Loucy (cell line): ENCODE results near the gene SOHLH1.

ENCODE experiments used
- H2AFZ ChIP-seq: fragments of 200-600 bp; sonication (generic); 2 replicates; pipeline ENCODE4 v1.6.0; 2016; ENCODE audit warnings: antibody characterized with exemption, mild to moderate bottlenecking, low read length, moderate library complexity
- H3F3A ChIP-seq: fragments of 200-600 bp; 2 replicates; pipeline ENCODE4 v1.6.0; 2016; ENCODE audit warnings: antibody characterized with exemption, low read depth, mild to moderate bottlenecking
- H3K27me3 ChIP-seq: fragments of 200-600 bp; sonication (generic); 2 replicates; pipeline ENCODE4 v1.6.1; 2014; ENCODE audit warnings: low read length, mild to moderate bottlenecking; ENCODE audit not compliant: insufficient read depth, poor library complexity, severe bottlenecking
- H3K36me3 ChIP-seq: fragments of 200-600 bp; sonication (generic); 2 replicates; pipeline ENCODE4 v1.6.1; 2016; ENCODE audit warnings: low read length; ENCODE audit not compliant: insufficient read depth
- H3K4me1 ChIP-seq: fragments of 200-600 bp; sonication (generic); 2 replicates; pipeline ENCODE4 v1.5.1; 2014; ENCODE audit warnings: low read length, mild to moderate bottlenecking; ENCODE audit not compliant: insufficient read depth, poor library complexity, severe bottlenecking
- H3K4me2 ChIP-seq: fragments of 200-600 bp; sonication (generic); 2 replicates; pipeline ENCODE4 v1.6.0; 2014; ENCODE audit warnings: antibody characterized with exemption, low read length, low read depth, mild to moderate bottlenecking; ENCODE audit not compliant: poor library complexity, severe bottlenecking
- H3K4me3 ChIP-seq: fragments of 200-600 bp; sonication (generic); 2 replicates; pipeline ENCODE4 v1.5.1; 2014; ENCODE audit warnings: low read length, mild to moderate bottlenecking, mixed read lengths; ENCODE audit not compliant: poor library complexity, severe bottlenecking
- H3K79me2 ChIP-seq: fragments of 200-600 bp; sonication (generic); 2 replicates; pipeline ENCODE4 v1.6.1; 2014; ENCODE audit warnings: low read length; ENCODE audit not compliant: insufficient read depth
- H3K9ac ChIP-seq: fragments of 200-600 bp; sonication (generic); 2 replicates; pipeline ENCODE4 v1.6.0; 2014; ENCODE audit warnings: mild to moderate bottlenecking, low read depth, low read length, moderate library complexity; ENCODE audit not compliant: poor library complexity, severe bottlenecking
- H3K9me2 ChIP-seq: fragments of 200-600 bp; sonication (generic); replicated peaks from 2 replicates; pipeline ENCODE4 v1.6.1; 2016; ENCODE audit warnings: low read depth, low read length, mixed read lengths
- H3K9me3 ChIP-seq: fragments of 200-600 bp; sonication (generic); 2 replicates; pipeline ENCODE4 v1.6.1; 2014; ENCODE audit warnings: mild to moderate bottlenecking, antibody characterized with exemption, low read length, low read depth; ENCODE audit not compliant: insufficient read depth
- H4K20me1 ChIP-seq: fragments of 200-600 bp; sonication (generic); 2 replicates; pipeline ENCODE4 v1.6.0; 2014; ENCODE audit warnings: antibody characterized with exemption, low read length, mild to moderate bottlenecking; ENCODE audit not compliant: insufficient read depth, poor library complexity, severe bottlenecking
- EZH2phosphoT487 ChIP-seq: fragments of 200-600 bp; IDR thresholded peaks from 2 replicates; pipeline ENCODE4 v1.6.1; 2018; ENCODE audit warnings: antibody characterized with exemption, mild to moderate bottlenecking, moderate library complexity, borderline replicate concordance
- TF ChIP-seq, protein P1 (sequence below): fragments of 200-600 bp; sonication (generic); conservative IDR thresholded peaks from 2 replicates; pipeline ENCODE4 v1.5.1; 2014; ENCODE audit warnings: mild to moderate bottlenecking, antibody characterized with exemption, low read length

Gene SOHLH1

GRCh38 chr9:135746565-135746964, 47.3 kb upstream of the SOHLH1 start:
- no peaks in the 10 kb centered on the region for H3K4me1 ChIP-seq
- H3F3A ChIP-seq = no peaks in the 10 kb centered on the region
- H3K36me3 ChIP-seq = no peaks in the 10 kb centered on the region
- H3K9me2 ChIP-seq = no peaks in the 10 kb centered on the region
- no peak overlapping the region for H2AFZ ChIP-seq
- no peaks in the 10 kb centered on the region for H3K27me3 ChIP-seq
- no peak overlapping the region for H3K4me3 ChIP-seq
- no peak for TF ChIP-seq EZH2phosphoT487
- TF ChIP-seq, protein P1, sequence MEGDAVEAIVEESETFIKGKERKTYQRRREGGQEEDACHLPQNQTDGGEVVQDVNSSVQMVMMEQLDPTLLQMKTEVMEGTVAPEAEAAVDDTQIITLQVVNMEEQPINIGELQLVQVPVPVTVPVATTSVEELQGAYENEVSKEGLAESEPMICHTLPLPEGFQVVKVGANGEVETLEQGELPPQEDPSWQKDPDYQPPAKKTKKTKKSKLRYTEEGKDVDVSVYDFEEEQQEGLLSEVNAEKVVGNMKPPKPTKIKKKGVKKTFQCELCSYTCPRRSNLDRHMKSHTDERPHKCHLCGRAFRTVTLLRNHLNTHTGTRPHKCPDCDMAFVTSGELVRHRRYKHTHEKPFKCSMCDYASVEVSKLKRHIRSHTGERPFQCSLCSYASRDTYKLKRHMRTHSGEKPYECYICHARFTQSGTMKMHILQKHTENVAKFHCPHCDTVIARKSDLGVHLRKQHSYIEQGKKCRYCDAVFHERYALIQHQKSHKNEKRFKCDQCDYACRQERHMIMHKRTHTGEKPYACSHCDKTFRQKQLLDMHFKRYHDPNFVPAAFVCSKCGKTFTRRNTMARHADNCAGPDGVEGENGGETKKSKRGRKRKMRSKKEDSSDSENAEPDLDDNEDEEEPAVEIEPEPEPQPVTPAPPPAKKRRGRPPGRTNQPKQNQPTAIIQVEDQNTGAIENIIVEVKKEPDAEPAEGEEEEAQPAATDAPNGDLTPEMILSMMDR = no peak
- H3K79me2 ChIP-seq = no peaks in the 10 kb centered on the region
- no peak overlapping the region for H3K9ac ChIP-seq
- peaks cover 7% of the 10 kb centered on the region; the same call in 1 of the 2 replicates for H3K9me3 ChIP-seq
- H3K4me2 ChIP-seq = no peak overlapping the region
- H4K20me1 ChIP-seq = no peaks in the 10 kb centered on the region

DNA sequence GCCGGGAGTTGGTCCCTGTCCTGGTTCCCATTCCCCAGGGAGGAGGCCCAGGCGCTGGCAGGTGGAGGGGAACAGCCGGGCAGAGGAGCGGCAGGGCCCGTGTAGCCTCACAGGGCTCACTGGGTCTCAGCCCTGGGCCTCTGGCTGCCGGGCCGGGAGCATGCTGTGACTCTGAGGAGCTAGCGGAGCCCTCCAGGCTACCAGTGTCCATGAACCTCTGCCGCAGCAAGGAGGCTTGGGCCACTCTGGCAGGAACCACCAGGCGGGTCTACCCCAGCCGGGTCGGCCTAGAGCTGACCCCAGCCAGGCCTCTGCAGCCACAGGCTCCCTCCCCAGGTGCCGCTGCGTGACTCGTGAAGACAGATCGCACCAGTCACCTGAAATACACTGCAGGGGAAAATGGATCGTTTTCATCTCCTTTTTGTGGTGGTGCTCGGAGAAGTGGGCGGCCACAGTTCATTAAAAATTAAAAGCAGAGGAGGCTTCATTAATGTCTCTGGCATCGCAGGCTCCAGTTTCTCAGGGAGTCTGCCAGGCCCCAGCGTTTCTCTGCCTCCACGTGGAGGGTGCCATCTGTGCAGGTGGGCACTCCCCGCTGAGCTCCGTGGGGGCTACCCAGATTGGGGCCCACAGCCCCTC, 46.5 kb upstream of the SOHLH1 start:
- no peaks in the 10 kb centered on the region for H3K27me3 ChIP-seq
- H3F3A ChIP-seq = no peaks in the 10 kb centered on the region
- H2AFZ ChIP-seq = no peak overlapping the region
- no peaks in the 10 kb centered on the region for H3K79me2 ChIP-seq
- no peaks in the 10 kb centered on the region for H3K36me3 ChIP-seq
- TF ChIP-seq, protein P1 = no peak
- no peak for TF ChIP-seq EZH2phosphoT487
- H4K20me1 ChIP-seq = no peaks in the 10 kb centered on the region
- H3K4me2 ChIP-seq = no peak overlapping the region
- peaks cover 7% of the 10 kb centered on the region; the same call in 1 of the 2 replicates for H3K9me3 ChIP-seq
- no peak overlapping the region for H3K4me3 ChIP-seq
- H3K9me2 ChIP-seq = no peaks in the 10 kb centered on the region
- no peak overlapping the region for H3K9ac ChIP-seq
- no peaks in the 10 kb centered on the region for H3K4me1 ChIP-seq

DNA sequence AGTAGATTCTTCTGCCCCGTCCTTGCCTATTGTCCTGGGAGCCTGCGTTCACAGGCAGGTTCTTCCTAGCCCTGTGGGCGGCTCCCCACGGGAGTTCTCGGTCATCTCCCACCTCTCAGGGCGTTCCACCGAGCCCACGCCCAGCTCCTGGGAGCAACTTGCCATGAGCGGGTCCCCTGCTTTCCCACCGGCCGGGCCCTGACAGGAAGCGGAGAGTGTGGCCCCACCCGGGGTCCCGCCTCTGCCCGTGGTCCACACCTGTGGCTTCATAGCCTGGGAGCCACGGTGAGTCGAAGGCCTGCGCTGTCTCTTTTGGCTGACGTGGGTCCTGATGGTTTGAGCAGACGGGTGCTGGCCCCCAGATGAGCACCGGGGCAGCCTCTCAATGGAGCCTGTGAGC, 45.9 kb upstream of the SOHLH1 start:
- Histone ChIP-seq H3K36me3 (no peaks in the 10 kb centered on the region), H3K9ac (no peak overlapping the region), H3K9me3 (peaks cover 7% of the 10 kb centered on the region; the same call in 1 of the 2 replicates), H2AFZ (no peak overlapping the region), H3F3A (no peaks in the 10 kb centered on the region), H3K4me1 (no peaks in the 10 kb centered on the region), H3K9me2 (no peaks in the 10 kb centered on the region), H3K4me3 (no peak overlapping the region), H3K4me2 (no peak overlapping the region), H3K27me3 (no peaks in the 10 kb centered on the region), H4K20me1 (no peaks in the 10 kb centered on the region), H3K79me2 (no peaks in the 10 kb centered on the region)
- no peak for TF ChIP-seq EZH2phosphoT487
- TF ChIP-seq, protein P1 = no peak
